MM.1S (cell line): Measurements from ENCODE around the gene USP24.

ENCODE experiments used
- CTCF ChIP-seq: fragments of 300-600 bp; sonication (generic); IDR thresholded peaks from 2 replicates; pipeline ENCODE4 v1.5.1; 2016; ENCODE audit warnings: antibody characterized with exemption, low read length, mixed read lengths
- EZH2phosphoT487 ChIP-seq: fragments of 300-600 bp; sonication (generic); IDR thresholded peaks from 2 replicates; pipeline ENCODE4 v1.6.1; 2018; ENCODE audit warnings: antibody characterized with exemption, low read length

GRCh38 chr1:55215194-55216021 is at the start of gene USP24:
- TF ChIP-seq CTCF (no peak), EZH2phosphoT487 (no peak)
